Astrocyte (in vitro differentiated cells and primary cell): Measurements from ENCODE around the gene MYLK3. TPM values are rescaled to one million over a fixed set of nuclear protein-coding genes. Genes with fewer than 3 reads are reported as not detected.

Experiments used
- DNase-seq: peaks from one replicate; pipeline ENCODE4 v3.0.0-alpha.2; 2010; ENCODE audit warnings: low read depth
- FAIRE-seq: peaks from 2 replicates; lab custom pipeline; 2011; peaks lifted over from hg19 to GRCh38; lab: Jason Lieb, UNC
- H2AFZ ChIP-seq: 2 replicates; pipeline ENCODE4 v1.6.0; 2012; ENCODE audit warnings: low read depth, low read length, inconsistent platforms
- H3K27ac ChIP-seq: 2 replicates; pipeline ENCODE4 v1.5.1; 2011; ENCODE audit warnings: low read depth, low read length, inconsistent platforms
- H3K27me3 ChIP-seq: 2 replicates; pipeline ENCODE4 v1.6.0; 2011; ENCODE audit warnings: low read length, inconsistent platforms; ENCODE audit not compliant: insufficient read depth
- H3K36me3 ChIP-seq: 2 replicates; pipeline ENCODE4 v1.5.1; 2011; ENCODE audit warnings: low read length, inconsistent platforms; ENCODE audit not compliant: insufficient read depth
- H3K4me1 ChIP-seq: 2 replicates; pipeline ENCODE4 v1.5.1; 2011; ENCODE audit warnings: low read length, inconsistent platforms; ENCODE audit not compliant: insufficient read depth
- H3K4me2 ChIP-seq: 2 replicates; pipeline ENCODE4 v1.6.0; 2012; ENCODE audit warnings: low read length, inconsistent platforms
- H3K4me3 ChIP-seq: 2 replicates; pipeline ENCODE4 v1.5.1; 2011; ENCODE audit warnings: low read depth, mild to moderate bottlenecking, low read length, inconsistent platforms; ENCODE audit not compliant: insufficient read depth
- H3K79me2 ChIP-seq: 2 replicates; pipeline ENCODE4 v1.6.0; 2012; ENCODE audit warnings: mild to moderate bottlenecking, low read length, inconsistent platforms; ENCODE audit not compliant: insufficient read depth
- H3K9ac ChIP-seq: 2 replicates; pipeline ENCODE4 v1.6.0; 2012; ENCODE audit warnings: mild to moderate bottlenecking, low read length, inconsistent platforms
- H3K9me3 ChIP-seq: 2 replicates; pipeline ENCODE4 v1.5.1; 2012; ENCODE audit warnings: low read depth, mild to moderate bottlenecking, low read length, inconsistent platforms; ENCODE audit not compliant: insufficient read depth
- H4K20me1 ChIP-seq: 2 replicates; pipeline ENCODE4 v1.6.0; 2012; ENCODE audit warnings: low read length, inconsistent platforms; ENCODE audit not compliant: insufficient read depth
- H3K27ac Mint-ChIP-seq: one replicate; pipeline ENCODE4 v1.8.0; 2021; ENCODE audit warnings: mild to moderate bottlenecking, mixed read lengths; ENCODE audit not compliant: unreplicated experiment
- H3K27me3 Mint-ChIP-seq: one replicate; pipeline ENCODE4 v1.8.0; 2021; ENCODE audit warnings: low read depth, mixed read lengths; ENCODE audit not compliant: unreplicated experiment
- H3K36me3 Mint-ChIP-seq: one replicate; pipeline ENCODE4 v1.8.0; 2021; ENCODE audit warnings: low read depth, mixed read lengths; ENCODE audit not compliant: unreplicated experiment
- H3K4me1 Mint-ChIP-seq: one replicate; pipeline ENCODE4 v1.8.0; 2021; ENCODE audit warnings: low read depth, mixed read lengths; ENCODE audit not compliant: unreplicated experiment
- H3K4me3 Mint-ChIP-seq: one replicate; pipeline ENCODE4 v1.8.0; 2021; ENCODE audit warnings: mild to moderate bottlenecking, moderate library complexity, mixed read lengths; ENCODE audit not compliant: unreplicated experiment
- H3K9me3 Mint-ChIP-seq: one replicate; pipeline ENCODE4 v1.8.0; 2021; ENCODE audit warnings: mild to moderate bottlenecking, mixed read lengths; ENCODE audit not compliant: unreplicated experiment
- EZH2 ChIP-seq: IDR thresholded peaks from 2 replicates; pipeline ENCODE4 v1.6.1; 2012; ENCODE audit warnings: mild to moderate bottlenecking, low read length, inconsistent platforms; ENCODE audit not compliant: insufficient read depth
- total RNA-seq: library from RNA; stranded (reverse); gene quantifications from 2 replicates; pipeline ENCODE4 v1.2.1, GENCODE V29; 2021
- TF ChIP-seq, protein P1 (sequence below): IDR thresholded peaks from 2 replicates; pipeline ENCODE4 v1.5.1; 2011; ENCODE audit warnings: low read depth, mild to moderate bottlenecking, inconsistent platforms, low read length, moderate library complexity; ENCODE audit not compliant: insufficient read depth

The MYLK3 gene
- total RNA-seq, 1 donor from 2014 or later, result 1.3 TPM

DNA sequence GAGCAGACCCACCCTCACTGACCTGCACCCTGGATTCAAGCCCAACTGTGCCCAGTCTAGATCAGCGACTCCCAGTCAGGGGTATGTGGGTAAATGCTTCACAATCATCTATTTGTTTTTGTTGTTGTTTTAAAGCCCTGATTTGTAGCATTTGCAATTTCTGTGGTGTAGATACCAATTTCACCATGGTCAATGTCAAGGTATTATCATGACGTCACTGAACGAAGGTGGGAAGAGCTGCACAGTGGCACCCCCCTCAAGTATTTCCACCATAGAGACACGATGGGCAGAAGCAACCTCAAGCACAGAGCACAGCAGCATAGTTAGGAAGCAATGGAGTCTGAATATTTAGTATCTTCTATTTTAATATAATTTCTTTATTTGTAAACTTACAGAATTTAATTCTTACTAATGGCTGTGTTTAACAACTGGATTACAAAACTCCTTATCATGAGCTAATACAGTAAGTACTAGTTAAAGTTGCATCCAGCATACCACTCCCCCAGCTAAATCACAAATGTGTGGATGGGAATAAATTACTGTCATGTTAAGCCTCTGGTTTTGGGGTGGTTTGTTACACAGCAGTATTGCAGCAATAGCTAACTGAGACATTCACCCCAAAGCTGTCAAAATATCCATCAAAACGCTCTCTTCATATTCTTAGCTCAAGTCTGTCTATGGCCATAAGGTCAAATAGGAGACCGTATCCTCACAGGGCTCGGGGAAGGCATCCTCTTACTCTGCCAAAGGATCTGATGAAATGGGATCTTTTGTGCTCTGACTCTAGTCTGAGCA, 33.1 kb downstream of the MYLK3 start:
- Mint-ChIP-seq H3K9me3 (peaks cover 2% of the 10 kb centered on the region), H3K4me3 (no peak overlapping the region), H3K27ac (no peak overlapping the region), H3K4me1 (no peaks in the 10 kb centered on the region), H3K27me3 (peaks cover 10% of the 10 kb centered on the region), H3K36me3 (peaks cover 2% of the 10 kb centered on the region)
- Histone ChIP-seq H3K4me1 (no peaks in the 10 kb centered on the region), H3K27ac (no peak overlapping the region), H4K20me1 (no peaks in the 10 kb centered on the region), H3K4me2 (no peak overlapping the region), H3K9ac (no peak overlapping the region), H3K4me3 (no peak overlapping the region), H3K9me3 (no peaks in the 10 kb centered on the region), H3K79me2 (no peaks in the 10 kb centered on the region), H2AFZ (no peak overlapping the region), H3K36me3 (no peaks in the 10 kb centered on the region), H3K27me3 (no peaks in the 10 kb centered on the region)
- TF ChIP-seq EZH2, result no peak
- TF ChIP-seq, protein P1, sequence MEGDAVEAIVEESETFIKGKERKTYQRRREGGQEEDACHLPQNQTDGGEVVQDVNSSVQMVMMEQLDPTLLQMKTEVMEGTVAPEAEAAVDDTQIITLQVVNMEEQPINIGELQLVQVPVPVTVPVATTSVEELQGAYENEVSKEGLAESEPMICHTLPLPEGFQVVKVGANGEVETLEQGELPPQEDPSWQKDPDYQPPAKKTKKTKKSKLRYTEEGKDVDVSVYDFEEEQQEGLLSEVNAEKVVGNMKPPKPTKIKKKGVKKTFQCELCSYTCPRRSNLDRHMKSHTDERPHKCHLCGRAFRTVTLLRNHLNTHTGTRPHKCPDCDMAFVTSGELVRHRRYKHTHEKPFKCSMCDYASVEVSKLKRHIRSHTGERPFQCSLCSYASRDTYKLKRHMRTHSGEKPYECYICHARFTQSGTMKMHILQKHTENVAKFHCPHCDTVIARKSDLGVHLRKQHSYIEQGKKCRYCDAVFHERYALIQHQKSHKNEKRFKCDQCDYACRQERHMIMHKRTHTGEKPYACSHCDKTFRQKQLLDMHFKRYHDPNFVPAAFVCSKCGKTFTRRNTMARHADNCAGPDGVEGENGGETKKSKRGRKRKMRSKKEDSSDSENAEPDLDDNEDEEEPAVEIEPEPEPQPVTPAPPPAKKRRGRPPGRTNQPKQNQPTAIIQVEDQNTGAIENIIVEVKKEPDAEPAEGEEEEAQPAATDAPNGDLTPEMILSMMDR, result no peak
- DNase-seq (no peak), FAIRE-seq (no peak)

DNA sequence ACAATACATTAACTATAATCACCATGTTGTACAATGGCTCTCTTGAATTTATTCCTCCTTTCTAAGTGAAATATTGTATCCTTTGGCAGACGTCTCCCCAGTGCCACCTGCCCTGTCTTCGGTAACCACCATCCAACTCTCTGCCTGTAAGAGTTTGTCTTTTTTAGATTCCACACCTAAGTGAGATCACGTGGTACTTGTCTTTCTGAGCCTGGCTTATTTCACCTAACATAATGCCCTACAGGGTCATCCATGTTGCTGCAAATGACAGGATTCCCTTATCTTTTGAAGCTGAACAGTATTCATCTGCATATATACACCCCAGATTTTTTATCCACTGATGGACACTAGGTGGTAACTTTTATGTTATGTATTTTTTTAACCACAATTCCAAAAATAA, 34.5 kb downstream of the MYLK3 start:
- Histone ChIP-seq H3K4me1 (no peaks in the 10 kb centered on the region), H3K27ac (no peak overlapping the region), H3K4me2 (no peak overlapping the region), H3K9me3 (no peaks in the 10 kb centered on the region), H3K4me3 (no peak overlapping the region), H2AFZ (no peak overlapping the region), H3K27me3 (no peaks in the 10 kb centered on the region), H3K79me2 (no peaks in the 10 kb centered on the region), H3K9ac (no peak overlapping the region), H4K20me1 (no peaks in the 10 kb centered on the region), H3K36me3 (no peaks in the 10 kb centered on the region)
- Mint-ChIP-seq H3K4me3 (no peak overlapping the region), H3K4me1 (peaks cover 2% of the 10 kb centered on the region), H3K9me3 (peaks cover 2% of the 10 kb centered on the region), H3K36me3 (peaks cover 2% of the 10 kb centered on the region), H3K27ac (no peak overlapping the region), H3K27me3 (peaks cover 10% of the 10 kb centered on the region)
- TF ChIP-seq, protein P1, result no peak
- no peak for TF ChIP-seq EZH2
- DNase-seq (no peak), FAIRE-seq (no peak)

DNA sequence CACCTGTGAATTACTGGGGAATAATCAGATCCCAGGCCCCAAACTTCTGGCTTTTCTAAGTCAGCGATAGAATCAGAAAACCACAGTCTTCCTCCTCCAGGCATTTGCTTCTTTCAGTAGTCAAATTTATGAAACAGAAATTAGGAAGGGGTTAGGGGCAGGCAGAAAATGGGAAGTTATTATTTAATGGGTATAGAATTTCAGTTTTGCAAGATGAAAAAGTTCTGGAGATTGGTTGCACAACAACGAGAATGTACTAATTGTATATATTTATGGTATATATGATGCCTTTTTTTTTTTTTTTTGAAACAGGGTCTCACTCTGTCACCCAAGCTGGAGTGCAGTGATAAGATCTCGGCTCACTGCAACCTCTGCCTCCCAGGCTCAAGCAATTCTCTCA, 35.2 kb downstream of the MYLK3 start:
- Mint-ChIP-seq H3K36me3 (peaks cover 2% of the 10 kb centered on the region), H3K27ac (no peak overlapping the region), H3K27me3 (peaks cover 10% of the 10 kb centered on the region), H3K4me3 (no peak overlapping the region), H3K9me3 (peaks cover 2% of the 10 kb centered on the region), H3K4me1 (peaks cover 2% of the 10 kb centered on the region)
- no peak for FAIRE-seq
- Histone ChIP-seq H3K79me2 (no peaks in the 10 kb centered on the region), H3K36me3 (no peaks in the 10 kb centered on the region), H3K27ac (no peak overlapping the region), H3K9ac (no peak overlapping the region), H3K4me1 (no peaks in the 10 kb centered on the region), H2AFZ (no peak overlapping the region), H3K27me3 (no peaks in the 10 kb centered on the region), H3K4me3 (no peak overlapping the region), H3K4me2 (no peak overlapping the region), H3K9me3 (no peaks in the 10 kb centered on the region), H4K20me1 (no peaks in the 10 kb centered on the region)
- DNase-seq, result no peak
- TF ChIP-seq EZH2, result no peak
- TF ChIP-seq, protein P1, result no peak
